Stomach smooth muscle (tissue), 2 donors: ENCODE measurements around the gene RHO.

Experiments
- H3K27ac ChIP-seq: one replicate; pipeline ENCODE4 v1.7.0; 2013; ENCODE audit warnings: mild to moderate bottlenecking, low read length, inconsistent platforms
- H3K27me3 ChIP-seq, 2 donors: one replicate each; pipeline ENCODE4 v1.7.0; 2013; ENCODE audit warnings: low read length in 2 of 2; ENCODE audit not compliant: insufficient read depth in 2 of 2, control insufficient read depth in 1 of 2
- H3K36me3 ChIP-seq, 2 donors: one replicate each; pipeline ENCODE4 v1.7.0; 2013; ENCODE audit warnings: low read length in 2 of 2; ENCODE audit not compliant: control insufficient read depth in 2 of 2, insufficient read depth in 2 of 2
- H3K4me1 ChIP-seq: one replicate; pipeline ENCODE4 v1.7.0; 2013; ENCODE audit warnings: low read length; ENCODE audit not compliant: control insufficient read depth, insufficient read depth
- H3K4me3 ChIP-seq, 2 donors: one replicate each; pipeline ENCODE4 v1.7.0; 2013; ENCODE audit warnings: low read length in 2 of 2
- H3K9ac ChIP-seq, 2 donors: one replicate each; pipeline ENCODE4 v1.7.0; 2013; ENCODE audit warnings: low read length in 2 of 2, mild to moderate bottlenecking in 1 of 2
- H3K9me3 ChIP-seq, 2 donors: one replicate each; pipeline ENCODE4 v1.7.0; 2013; ENCODE audit warnings: low read length in 2 of 2; ENCODE audit not compliant: control insufficient read depth in 2 of 2
- donor health status: healthy.
- donor health status: Pancreatic carcinoma.

RHO gene

GRCh38 chr3:129531699-129532098 is 3.3 kb downstream of the RHO start:
- no peaks in the 10 kb centered on the region for H3K36me3 ChIP-seq
- no peaks in the 10 kb centered on the region for H3K9me3 ChIP-seq
- H3K4me1 ChIP-seq: no peaks in the 10 kb centered on the region
- no peak overlapping the region for H3K9ac ChIP-seq
- H3K4me3 ChIP-seq: no peak overlapping the region
- no peak overlapping the region for H3K27ac ChIP-seq
- H3K27me3 ChIP-seq: no peaks in the 10 kb centered on the region

- Histone ChIP-seq H3K36me3 (no peaks in the 10 kb centered on the region), H3K9me3 (no peaks in the 10 kb centered on the region), H3K4me1 (no peaks in the 10 kb centered on the region), H3K27ac (no peak overlapping the region), H3K4me3 (no peak overlapping the region), H3K9ac (no peak overlapping the region), H3K27me3 (no peaks in the 10 kb centered on the region)
Measured at GRCh38 chr3:129532261-129532660, 3.8 kb downstream of the RHO start.

GRCh38 chr3:129533406-129533805 is 5.0 kb downstream of the RHO start:
- H3K4me1 ChIP-seq: no peaks in the 10 kb centered on the region

GRCh38 chr3:129534428-129535027 is 6.1 kb downstream of the RHO start:
- no peaks in the 10 kb centered on the region for H3K36me3 ChIP-seq
- H3K9ac ChIP-seq: no peak overlapping the region
- H3K4me3 ChIP-seq: no peak overlapping the region
- H3K4me1 ChIP-seq: no peaks in the 10 kb centered on the region
- no peaks in the 10 kb centered on the region for H3K27me3 ChIP-seq
- no peaks in the 10 kb centered on the region for H3K9me3 ChIP-seq
- no peak overlapping the region for H3K27ac ChIP-seq

More at GRCh38 chr3:129533406-129533805, 5.0 kb downstream of the RHO start:
- Histone ChIP-seq H3K9me3 (no peaks in the 10 kb centered on the region), H3K27ac (no peak overlapping the region), H3K27me3 (no peaks in the 10 kb centered on the region), H3K4me3 (no peak overlapping the region), H3K36me3 (no peaks in the 10 kb centered on the region), H3K9ac (no peak overlapping the region)

GRCh38 chr3:129535075-129535474 is 6.6 kb downstream of the RHO start:
- no peaks in the 10 kb centered on the region for H3K9me3 ChIP-seq
- no peak overlapping the region for H3K4me3 ChIP-seq
- no peak overlapping the region for H3K9ac ChIP-seq
- no peaks in the 10 kb centered on the region for H3K27me3 ChIP-seq
- H3K27ac ChIP-seq: no peak overlapping the region
- no peaks in the 10 kb centered on the region for H3K36me3 ChIP-seq
- H3K4me1 ChIP-seq: no peaks in the 10 kb centered on the region

- Histone ChIP-seq H3K9me3 (no peaks in the 10 kb centered on the region), H3K4me3 (no peak overlapping the region)
Measured at GRCh38 chr3:129536374-129536667, 7.9 kb downstream of the RHO start.

GRCh38 chr3:129536804-129537203 is 8.4 kb downstream of the RHO start:
- Histone ChIP-seq H3K9me3 (no peaks in the 10 kb centered on the region), H3K27me3 (no peaks in the 10 kb centered on the region), H3K9ac (no peak overlapping the region), H3K4me3 (no peak overlapping the region), H3K4me1 (no peaks in the 10 kb centered on the region), H3K36me3 (no peaks in the 10 kb centered on the region), H3K27ac (no peak overlapping the region)

More at GRCh38 chr3:129536374-129536667, 7.9 kb downstream of the RHO start:
- Histone ChIP-seq H3K9ac (no peak overlapping the region), H3K27ac (no peak overlapping the region), H3K4me1 (no peaks in the 10 kb centered on the region), H3K27me3 (no peaks in the 10 kb centered on the region), H3K36me3 (no peaks in the 10 kb centered on the region)

- Histone ChIP-seq H3K36me3 (no peaks in the 10 kb centered on the region), H3K4me1 (no peaks in the 10 kb centered on the region), H3K27me3 (no peaks in the 10 kb centered on the region), H3K9me3 (no peaks in the 10 kb centered on the region), H3K9ac (no peak overlapping the region), H3K4me3 (no peak overlapping the region), H3K27ac (no peak overlapping the region)
Measured at GRCh38 chr3:129539206-129539605, 10.8 kb downstream of the RHO start.

GRCh38 chr3:129540776-129541516 is 12.5 kb downstream of the RHO start:
- no peak overlapping the region for H3K4me3 ChIP-seq
- H3K36me3 ChIP-seq: no peaks in the 10 kb centered on the region
- no peaks in the 10 kb centered on the region for H3K27me3 ChIP-seq
- no peaks in the 10 kb centered on the region for H3K4me1 ChIP-seq
- H3K9me3 ChIP-seq: no peaks in the 10 kb centered on the region
- no peak overlapping the region for H3K27ac ChIP-seq
- no peak overlapping the region for H3K9ac ChIP-seq

GRCh38 chr3:129542747-129543146 is 14.3 kb downstream of the RHO start:
- H3K4me1 ChIP-seq: no peaks in the 10 kb centered on the region
- no peak overlapping the region for H3K27ac ChIP-seq
- no peak overlapping the region for H3K4me3 ChIP-seq
- H3K9ac ChIP-seq: no peak overlapping the region
- no peaks in the 10 kb centered on the region for H3K36me3 ChIP-seq
- no peaks in the 10 kb centered on the region for H3K27me3 ChIP-seq
- no peaks in the 10 kb centered on the region for H3K9me3 ChIP-seq

GRCh38 chr3:129543156-129543790 is 14.8 kb downstream of the RHO start, which contains the start of gene H1-8:
Gene H1-8, plus strand, starts transcription at chr3:129543175. Its CDS starts 44 bp downstream, at chr3:129543219.
- Histone ChIP-seq H3K27me3 (no peaks in the 10 kb centered on the region), H3K27ac (no peak within 1 kb of the TSS), H3K9ac (no peak within 1 kb of the TSS), H3K36me3 (no peaks in the 10 kb centered on the region), H3K4me1 (no peaks in the 10 kb centered on the region), H3K9me3 (no peaks in the 10 kb centered on the region), H3K4me3 (no peak within 1 kb of the TSS)
